ENCODE measurements around the gene BCR.

The BCR gene

DNA sequence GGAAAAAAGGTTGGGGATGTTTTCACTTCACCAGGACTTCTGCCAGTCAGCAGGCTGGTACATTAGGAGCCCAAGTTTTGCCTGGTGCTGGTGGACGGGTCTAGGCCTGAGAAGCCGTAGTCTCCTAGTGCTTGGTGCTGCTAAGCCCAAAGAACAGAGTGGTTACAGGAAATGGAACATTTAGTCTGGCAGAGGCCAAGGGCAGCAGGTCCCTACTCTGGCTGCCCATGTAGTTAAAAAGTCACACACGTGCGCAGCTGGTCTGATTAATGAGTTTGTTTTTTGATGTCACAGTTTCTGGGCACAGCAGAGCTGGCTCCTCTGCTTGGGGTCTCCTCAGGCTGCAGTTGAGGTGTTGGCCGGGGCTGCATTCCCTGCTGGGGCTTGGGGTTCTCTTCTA, 20.6 kb downstream of the BCR start:
- no peak overlapping the region for H3K4me3 ChIP-seq (ENCODE audit: low read depth, low read length)
- in situ Hi-C loops (cut with HindIII; ENCODE audit: low sequenced_read_pairs): no loop called here
- TF ChIP-seq, protein P1, sequence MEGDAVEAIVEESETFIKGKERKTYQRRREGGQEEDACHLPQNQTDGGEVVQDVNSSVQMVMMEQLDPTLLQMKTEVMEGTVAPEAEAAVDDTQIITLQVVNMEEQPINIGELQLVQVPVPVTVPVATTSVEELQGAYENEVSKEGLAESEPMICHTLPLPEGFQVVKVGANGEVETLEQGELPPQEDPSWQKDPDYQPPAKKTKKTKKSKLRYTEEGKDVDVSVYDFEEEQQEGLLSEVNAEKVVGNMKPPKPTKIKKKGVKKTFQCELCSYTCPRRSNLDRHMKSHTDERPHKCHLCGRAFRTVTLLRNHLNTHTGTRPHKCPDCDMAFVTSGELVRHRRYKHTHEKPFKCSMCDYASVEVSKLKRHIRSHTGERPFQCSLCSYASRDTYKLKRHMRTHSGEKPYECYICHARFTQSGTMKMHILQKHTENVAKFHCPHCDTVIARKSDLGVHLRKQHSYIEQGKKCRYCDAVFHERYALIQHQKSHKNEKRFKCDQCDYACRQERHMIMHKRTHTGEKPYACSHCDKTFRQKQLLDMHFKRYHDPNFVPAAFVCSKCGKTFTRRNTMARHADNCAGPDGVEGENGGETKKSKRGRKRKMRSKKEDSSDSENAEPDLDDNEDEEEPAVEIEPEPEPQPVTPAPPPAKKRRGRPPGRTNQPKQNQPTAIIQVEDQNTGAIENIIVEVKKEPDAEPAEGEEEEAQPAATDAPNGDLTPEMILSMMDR (IDR thresholded peaks at IDR 0.05; ENCODE audit: low read depth, low read length, missing control alignments): no peak
- DNase-seq (ENCODE audit: low read depth): no peak

- in situ Hi-C loops (cut with HindIII; ENCODE audit: low sequenced_read_pairs): no loop called here
- no peak for DNase-seq (ENCODE audit: low read depth)
- no peak overlapping the region for H3K4me3 ChIP-seq (ENCODE audit: low read depth, low read length)
- TF ChIP-seq, protein P1 (IDR thresholded peaks at IDR 0.05; ENCODE audit: low read depth, low read length, missing control alignments): no peak
Observed at GRCh38 chr22:23202812-23203451, 22.6 kb downstream of the BCR start.

- DNase-seq (ENCODE audit: low read depth): no peak
- H3K4me3 ChIP-seq (ENCODE audit: low read depth, low read length): no peak overlapping the region
- TF ChIP-seq, protein P1 (IDR thresholded peaks at IDR 0.05; ENCODE audit: low read depth, low read length, missing control alignments): no peak
- in situ Hi-C loops (cut with HindIII; ENCODE audit: low sequenced_read_pairs): no loop called here
Observed at GRCh38 chr22:23203452-23204124, 23.3 kb downstream of the BCR start.

DNA sequence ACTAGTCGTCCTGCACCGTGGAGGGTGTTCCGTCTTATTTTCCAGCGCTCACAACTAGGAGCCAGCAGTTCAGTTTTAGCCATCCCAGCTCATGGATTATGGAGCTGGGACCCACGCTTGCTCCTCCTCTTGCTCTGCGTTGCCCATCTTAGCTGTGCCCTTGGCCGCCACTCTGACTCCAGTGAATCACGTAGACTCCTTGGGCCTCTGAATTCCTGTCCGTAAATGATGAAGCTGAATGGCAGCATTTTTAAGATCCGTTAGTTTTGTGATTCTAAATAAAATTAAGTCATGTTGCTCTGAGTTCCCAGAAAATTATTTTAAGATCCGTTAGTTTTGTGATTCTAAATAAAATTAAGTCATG, 23.8 kb downstream of the BCR start:
- TF ChIP-seq, protein P1 (IDR thresholded peaks at IDR 0.05; ENCODE audit: low read depth, low read length, missing control alignments): no peak
- in situ Hi-C loops (cut with HindIII; ENCODE audit: low sequenced_read_pairs): no loop called here
- H3K4me3 ChIP-seq (ENCODE audit: low read depth, low read length): no peak overlapping the region
- DNase-seq (ENCODE audit: low read depth): no peak

- DNase-seq (ENCODE audit: low read depth): no peak
- in situ Hi-C loops (cut with HindIII; ENCODE audit: low sequenced_read_pairs): no loop called here
- no peak overlapping the region for H3K4me3 ChIP-seq (ENCODE audit: low read depth, low read length)
- TF ChIP-seq, protein P1 (IDR thresholded peaks at IDR 0.05; ENCODE audit: low read depth, low read length, missing control alignments): no peak
Observed at GRCh38 chr22:23204541-23205157, 24.3 kb downstream of the BCR start.

DNA sequence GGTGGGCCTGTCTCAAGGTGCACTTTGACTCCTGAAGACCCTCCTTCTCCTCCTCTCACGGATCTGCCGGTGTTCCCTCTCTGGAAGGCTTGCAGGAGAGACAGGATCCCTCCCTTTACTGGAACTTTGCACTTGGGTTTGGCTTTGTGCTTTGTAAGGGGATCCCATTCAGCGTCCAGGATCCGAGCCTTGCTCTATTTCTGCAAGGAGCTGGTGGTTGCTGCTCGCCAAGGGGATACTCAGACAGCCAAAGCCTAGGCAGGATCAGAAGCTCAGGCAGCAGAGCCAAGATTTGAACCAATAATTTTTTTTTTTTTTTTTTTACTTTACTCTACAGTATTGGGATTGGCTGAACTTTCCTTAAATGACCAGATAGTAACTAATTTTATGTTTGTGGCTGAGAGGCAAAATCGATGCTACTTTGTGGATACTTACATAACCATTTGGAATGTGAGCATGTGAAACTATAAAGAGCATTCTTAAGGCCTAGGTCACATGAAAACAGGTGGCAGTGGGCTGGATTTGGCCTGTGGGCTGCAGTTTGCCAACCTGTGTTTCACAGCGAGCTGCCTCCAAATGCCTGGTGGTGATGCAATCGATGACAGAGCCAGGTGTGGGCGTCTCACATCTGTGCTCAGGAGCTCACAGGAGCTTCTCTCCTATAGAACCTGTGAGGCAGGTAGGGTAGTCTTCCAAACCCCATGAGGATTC, 25.2 kb downstream of the BCR start:
- no peak for DNase-seq (ENCODE audit: low read depth)
- in situ Hi-C loops (cut with HindIII; ENCODE audit: low sequenced_read_pairs): no loop called here
- H3K4me3 ChIP-seq (ENCODE audit: low read depth, low read length): no peak overlapping the region
- TF ChIP-seq, protein P1 (IDR thresholded peaks at IDR 0.05; ENCODE audit: low read depth, low read length, missing control alignments): no peak

Data from astrocyte of the cerebellum (primary cell).